BJ (cell line): ENCODE measurements around the gene ADNP2. TPM values are rescaled to one million over a fixed set of nuclear protein-coding genes. Genes with fewer than 3 reads are reported as not detected.
A peak's percentile ranks its signal among the peaks of the same experiment; 100 is the strongest.

Source experiments
- CTCF ChIA-PET: fragments of 350-600 bp; formaldehyde crosslinking; extraction: SDS; loops from one replicate; lab custom pipeline; 2021; ENCODE audit warnings: antibody characterized with exemption, inconsistent platforms; lab: Yijun Ruan, JAX
- POLR2A ChIA-PET: fragments of 300-600 bp; sonication (Branson Sonifier 250); formaldehyde crosslinking; extraction: SDS; loops from one replicate; lab custom pipeline; 2021; ENCODE audit warnings: antibody characterized with exemption; lab: Charles Lee
- DNase-seq: peaks from one replicate; pipeline ENCODE4 v3.0.0-alpha.2; 2011; ENCODE audit warnings: low read depth
- H3K27me3 ChIP-seq: 2 replicates; pipeline ENCODE4 v1.6.0; 2011; ENCODE audit warnings: low read length; ENCODE audit not compliant: control insufficient read depth, insufficient read depth
- H3K36me3 ChIP-seq: 2 replicates; pipeline ENCODE4 v1.5.1; 2011; ENCODE audit warnings: low read length; ENCODE audit not compliant: control insufficient read depth, insufficient read depth
- H3K4me3 ChIP-seq: 2 replicates; pipeline ENCODE4 v1.5.1; 2011; ENCODE audit warnings: low read depth, mild to moderate bottlenecking, control low read depth, low read length
- polyA minus RNA-seq: library from RNA; depleted of rRNA, polyadenylated mRNA; stranded (reverse); fragments of >200 nt; gene quantifications from 2 replicates; pipeline ENCODE4 v1.2.3, GENCODE V29; 2011; rRNA and poly(A)+ RNA removed
- polyA plus RNA-seq: library from polyadenylated mRNA; depleted of rRNA; stranded (reverse); fragments of >200 nt; gene quantifications from 2 replicates; pipeline ENCODE4 v1.2.3, GENCODE V29; 2011; rRNA removed
- TF ChIP-seq, protein P1 (sequence below): IDR thresholded peaks from 2 replicates; pipeline ENCODE4 v1.5.1; 2011; ENCODE audit warnings: low read depth, mild to moderate bottlenecking, control low read depth, inconsistent platforms, low read length, moderate library complexity; ENCODE audit not compliant: insufficient read depth

Gene ADNP2, protein sequence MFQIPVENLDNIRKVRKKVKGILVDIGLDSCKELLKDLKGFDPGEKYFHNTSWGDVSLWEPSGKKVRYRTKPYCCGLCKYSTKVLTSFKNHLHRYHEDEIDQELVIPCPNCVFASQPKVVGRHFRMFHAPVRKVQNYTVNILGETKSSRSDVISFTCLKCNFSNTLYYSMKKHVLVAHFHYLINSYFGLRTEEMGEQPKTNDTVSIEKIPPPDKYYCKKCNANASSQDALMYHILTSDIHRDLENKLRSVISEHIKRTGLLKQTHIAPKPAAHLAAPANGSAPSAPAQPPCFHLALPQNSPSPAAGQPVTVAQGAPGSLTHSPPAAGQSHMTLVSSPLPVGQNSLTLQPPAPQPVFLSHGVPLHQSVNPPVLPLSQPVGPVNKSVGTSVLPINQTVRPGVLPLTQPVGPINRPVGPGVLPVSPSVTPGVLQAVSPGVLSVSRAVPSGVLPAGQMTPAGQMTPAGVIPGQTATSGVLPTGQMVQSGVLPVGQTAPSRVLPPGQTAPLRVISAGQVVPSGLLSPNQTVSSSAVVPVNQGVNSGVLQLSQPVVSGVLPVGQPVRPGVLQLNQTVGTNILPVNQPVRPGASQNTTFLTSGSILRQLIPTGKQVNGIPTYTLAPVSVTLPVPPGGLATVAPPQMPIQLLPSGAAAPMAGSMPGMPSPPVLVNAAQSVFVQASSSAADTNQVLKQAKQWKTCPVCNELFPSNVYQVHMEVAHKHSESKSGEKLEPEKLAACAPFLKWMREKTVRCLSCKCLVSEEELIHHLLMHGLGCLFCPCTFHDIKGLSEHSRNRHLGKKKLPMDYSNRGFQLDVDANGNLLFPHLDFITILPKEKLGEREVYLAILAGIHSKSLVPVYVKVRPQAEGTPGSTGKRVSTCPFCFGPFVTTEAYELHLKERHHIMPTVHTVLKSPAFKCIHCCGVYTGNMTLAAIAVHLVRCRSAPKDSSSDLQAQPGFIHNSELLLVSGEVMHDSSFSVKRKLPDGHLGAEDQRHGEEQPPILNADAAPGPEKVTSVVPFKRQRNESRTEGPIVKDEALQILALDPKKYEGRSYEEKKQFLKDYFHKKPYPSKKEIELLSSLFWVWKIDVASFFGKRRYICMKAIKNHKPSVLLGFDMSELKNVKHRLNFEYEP
- 4.1 and 4.4 TPM in 2 replicates for polyA plus RNA-seq
- polyA minus RNA-seq: 8.6 and 9.5 TPM in 2 replicates

DNA sequence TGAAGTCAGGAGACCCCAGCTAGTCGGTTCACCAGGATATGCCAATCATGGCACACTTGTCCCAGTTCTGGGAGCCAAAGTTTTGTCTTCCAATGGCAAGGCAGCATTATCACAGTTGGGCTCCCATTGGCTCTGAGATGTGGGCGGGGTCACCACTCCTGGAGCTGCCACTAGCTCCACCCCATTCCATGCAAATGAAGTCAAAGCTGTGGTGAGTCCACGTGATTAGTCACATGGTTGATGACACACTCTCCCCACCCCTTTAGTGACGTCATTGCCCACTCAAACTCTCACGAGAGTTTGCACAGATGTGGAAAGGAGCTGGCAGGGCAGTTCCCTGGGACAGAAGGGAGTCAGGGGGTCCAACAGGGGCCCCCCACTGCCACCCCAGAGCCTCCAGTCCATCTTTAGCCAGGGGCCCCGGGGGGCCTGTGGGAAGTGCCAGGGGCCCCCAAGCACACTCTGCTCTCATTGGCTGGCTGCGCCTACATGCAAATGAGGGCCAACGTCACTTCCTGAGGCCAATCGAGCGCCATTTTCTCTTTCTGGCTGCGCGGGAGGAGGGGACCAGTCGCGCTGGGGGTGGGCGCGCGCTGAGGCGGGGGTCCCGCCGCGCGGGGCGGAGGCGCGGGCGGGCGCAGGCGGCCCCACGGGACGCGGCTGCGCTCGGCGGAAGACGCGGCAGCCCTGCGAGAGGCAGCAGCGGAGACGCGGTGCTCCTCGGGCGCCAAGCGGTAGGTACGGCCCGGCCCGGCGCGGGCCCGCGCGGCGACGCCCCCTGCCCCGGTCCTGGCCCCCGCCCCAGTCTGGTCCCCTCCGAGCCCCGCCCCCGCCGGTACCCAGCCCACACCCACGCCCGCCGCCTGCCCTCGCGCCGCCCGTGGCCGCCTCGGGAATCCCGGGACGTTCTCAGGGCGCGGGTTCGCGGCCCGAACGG, at the start of gene ADNP2:
Gene ADNP2, plus strand, starts transcription at position 524 of the 937 bp plus-strand sequence. CDS start 8,281 bp downstream, outside the sequence.
- TF ChIP-seq, protein P1, sequence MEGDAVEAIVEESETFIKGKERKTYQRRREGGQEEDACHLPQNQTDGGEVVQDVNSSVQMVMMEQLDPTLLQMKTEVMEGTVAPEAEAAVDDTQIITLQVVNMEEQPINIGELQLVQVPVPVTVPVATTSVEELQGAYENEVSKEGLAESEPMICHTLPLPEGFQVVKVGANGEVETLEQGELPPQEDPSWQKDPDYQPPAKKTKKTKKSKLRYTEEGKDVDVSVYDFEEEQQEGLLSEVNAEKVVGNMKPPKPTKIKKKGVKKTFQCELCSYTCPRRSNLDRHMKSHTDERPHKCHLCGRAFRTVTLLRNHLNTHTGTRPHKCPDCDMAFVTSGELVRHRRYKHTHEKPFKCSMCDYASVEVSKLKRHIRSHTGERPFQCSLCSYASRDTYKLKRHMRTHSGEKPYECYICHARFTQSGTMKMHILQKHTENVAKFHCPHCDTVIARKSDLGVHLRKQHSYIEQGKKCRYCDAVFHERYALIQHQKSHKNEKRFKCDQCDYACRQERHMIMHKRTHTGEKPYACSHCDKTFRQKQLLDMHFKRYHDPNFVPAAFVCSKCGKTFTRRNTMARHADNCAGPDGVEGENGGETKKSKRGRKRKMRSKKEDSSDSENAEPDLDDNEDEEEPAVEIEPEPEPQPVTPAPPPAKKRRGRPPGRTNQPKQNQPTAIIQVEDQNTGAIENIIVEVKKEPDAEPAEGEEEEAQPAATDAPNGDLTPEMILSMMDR: no peak
- Histone ChIP-seq H3K4me3 (peak within 1 kb of the TSS; percentile 69), H3K27me3 (no peaks in the 10 kb centered on the region), H3K36me3 (no peaks in the 10 kb centered on the region)
- POLR2A ChIA-PET: no interaction called here
- CTCF ChIA-PET: interaction anchor here (0.6 kb wide), 1 partner anchor 36 kb away, joined by 3 read pairs; no protein-coding TSS in a partner anchor
- peak; percentile 64 for DNase-seq

DNA sequence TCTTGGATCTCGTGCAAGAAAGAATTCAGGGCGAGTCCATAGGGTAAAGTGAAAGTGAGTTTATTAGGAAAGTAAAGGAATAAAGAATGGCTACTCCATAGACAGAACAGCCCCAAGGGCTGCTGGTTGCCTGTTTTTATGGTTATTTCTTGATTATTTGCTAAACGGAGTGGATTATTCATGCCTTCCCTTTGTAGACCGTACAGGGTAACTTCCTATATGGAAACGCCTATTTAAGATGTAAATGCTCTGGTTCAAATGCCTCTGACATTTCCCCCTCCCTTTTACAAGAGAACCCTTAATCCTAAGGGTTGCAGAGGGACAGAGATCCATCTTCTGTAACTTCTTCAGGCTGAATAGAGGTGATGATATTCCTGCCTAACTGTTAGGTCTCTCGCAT, 49.1 kb upstream of the ADNP2 start:
- CTCF ChIA-PET: no interaction called here
- no peak for DNase-seq
- POLR2A ChIA-PET: no interaction called here
- Histone ChIP-seq H3K27me3 (no peaks in the 10 kb centered on the region), H3K36me3 (no peaks in the 10 kb centered on the region), H3K4me3 (no peak overlapping the region)
- TF ChIP-seq, protein P1: no peak

DNA sequence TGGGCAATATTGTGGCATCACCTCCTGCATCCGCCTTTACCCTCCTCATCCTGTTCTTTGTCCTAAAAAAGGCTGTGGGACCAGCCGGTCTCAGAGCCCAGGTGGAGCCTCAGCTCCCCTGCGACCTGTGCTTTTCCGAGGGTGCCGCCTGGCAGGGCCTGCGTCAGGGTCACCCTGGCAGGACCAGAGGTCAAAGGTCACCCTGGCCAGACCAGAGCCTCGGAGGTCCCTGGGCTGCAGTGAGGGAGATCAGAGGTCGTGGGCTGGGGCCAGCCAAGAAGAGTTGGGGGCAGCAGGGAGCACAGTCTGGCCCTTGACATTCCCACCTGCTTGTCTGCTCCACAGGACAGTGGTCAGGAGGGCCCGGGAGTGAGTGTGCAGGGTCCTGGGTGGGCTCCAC, 43.4 kb upstream of the ADNP2 start:
- ChIA-PET POLR2A (no interaction called here), CTCF (no interaction called here)
- H3K4me3 ChIP-seq: no peak overlapping the region
- TF ChIP-seq, protein P1: no peak
- no peaks in the 10 kb centered on the region for H3K36me3 ChIP-seq
- H3K27me3 ChIP-seq: no peaks in the 10 kb centered on the region
- DNase-seq: no peak

DNA sequence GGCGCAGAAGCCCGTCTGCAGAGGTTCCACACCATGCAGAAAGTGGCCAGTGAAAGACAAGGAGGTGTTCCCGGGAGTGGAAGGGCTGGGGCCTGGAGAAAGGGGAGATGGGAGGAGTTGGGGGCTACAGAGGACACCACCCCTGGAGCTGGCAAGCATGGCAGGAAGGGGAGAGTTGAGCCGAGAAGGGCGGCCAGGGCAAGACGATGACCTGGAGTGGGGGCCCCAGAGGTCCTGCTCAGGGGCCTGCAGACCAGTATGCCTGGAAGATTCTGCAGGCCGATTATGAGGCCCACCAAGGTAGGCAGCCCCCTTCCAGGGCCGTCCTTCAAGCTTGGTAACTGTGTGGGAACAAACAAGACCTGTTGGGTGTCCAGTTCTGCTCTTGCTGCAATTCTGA, 41.7 kb upstream of the ADNP2 start:
- TF ChIP-seq, protein P1: no peak
- DNase-seq: no peak
- Histone ChIP-seq H3K36me3 (no peaks in the 10 kb centered on the region), H3K4me3 (no peak overlapping the region), H3K27me3 (no peaks in the 10 kb centered on the region)
- ChIA-PET CTCF (interaction anchor here (1.1 kb wide), 1 partner anchor 16 kb away, joined by 3 read pairs; no protein-coding TSS in a partner anchor), POLR2A (no interaction called here)
